HepG2 (cell line): ENCODE measurements around the gene GRB7. TPM values are rescaled to one million over a fixed set of nuclear protein-coding genes. Genes with fewer than 3 reads are reported as not detected.
A peak's percentile ranks its signal among the peaks of the same experiment; 100 is the strongest.

Source experiments
- E2F2 ChIP-seq: sonication (generic); formaldehyde crosslinking; IDR thresholded peaks from 2 replicates; pipeline ENCODE4 v1.4.0; 2020; ENCODE audit warnings: missing genetic modification reagents, borderline replicate concordance
- FOXM1 ChIP-seq: sonication (generic); formaldehyde crosslinking; IDR thresholded peaks from 2 replicates; pipeline ENCODE4 v1.5.0; 2020; ENCODE audit warnings: missing genetic modification reagents
- HDAC6 ChIP-seq: fragments of 200-600 bp; sonication (generic); IDR thresholded peaks from 2 replicates; pipeline ENCODE4 v1.7.0; 2017; ENCODE audit warnings: mild to moderate bottlenecking, antibody characterized with exemption, low read length, low read depth
- KDM3A ChIP-seq: IDR thresholded peaks from 2 replicates; pipeline ENCODE4 v1.6.1; 2018; ENCODE audit warnings: low read depth, missing compliant biosample characterization
- PAF1 ChIP-seq: IDR thresholded peaks from 2 replicates; pipeline ENCODE4 v1.6.1; 2016; ENCODE audit warnings: missing genetic modification reagents, missing compliant biosample characterization
- PCBP1 ChIP-seq: fragments of 200-400 bp; formaldehyde crosslinking; IDR thresholded peaks from 2 replicates; pipeline ENCODE4 v1.6.1; 2017; ENCODE audit warnings: mild to moderate bottlenecking, low read depth, low read length, borderline replicate concordance
- RELA ChIP-seq: sonication (generic); formaldehyde crosslinking; IDR thresholded peaks from 2 replicates; pipeline ENCODE4 v1.4.0; 2020; ENCODE audit warnings: missing genetic modification reagents
- RFX1 ChIP-seq: fragments of 450-650 bp; IDR thresholded peaks from 2 replicates; pipeline ENCODE4 v1.6.1; 2017
- SMAD1 ChIP-seq: sonication (generic); formaldehyde crosslinking; IDR thresholded peaks from 2 replicates; pipeline ENCODE4 v1.4.0; 2020; ENCODE audit warnings: missing genetic modification reagents, low read depth, mild to moderate bottlenecking, borderline replicate concordance
- SP1 ChIP-seq, 2 experiments: fragments of 450-650 bp in 1 of 2; sonication (generic) in 1 of 2; formaldehyde crosslinking in 1 of 2; IDR thresholded peaks; 2 replicates each; pipeline versions ENCODE4 v1.4.0 to v1.6.1; 2016 to 2020; ENCODE audit warnings: missing genetic modification reagents in 1 of 2
- ZFY ChIP-seq: sonication (generic); formaldehyde crosslinking; IDR thresholded peaks from 2 replicates; pipeline ENCODE4 v1.4.0; 2020; ENCODE audit warnings: missing genetic modification reagents
- ZNF234 ChIP-seq: sonication (generic); formaldehyde crosslinking; conservative IDR thresholded peaks from 2 replicates; pipeline ENCODE4 v1.5.1; 2020; ENCODE audit warnings: mild to moderate bottlenecking, missing genetic modification reagents
- ZNF333 ChIP-seq: sonication (generic); formaldehyde crosslinking; IDR thresholded peaks from 2 replicates; pipeline ENCODE4 v1.4.0; 2020; ENCODE audit warnings: mild to moderate bottlenecking, missing genetic modification reagents, borderline replicate concordance
- ZNF343 ChIP-seq: sonication (generic); formaldehyde crosslinking; IDR thresholded peaks from 2 replicates; pipeline ENCODE4 v1.4.0; 2020; ENCODE audit warnings: mild to moderate bottlenecking, missing genetic modification reagents
- ZNF616 ChIP-seq: sonication (generic); formaldehyde crosslinking; IDR thresholded peaks from 2 replicates; pipeline ENCODE4 v1.5.0; 2020; ENCODE audit warnings: low read depth, mild to moderate bottlenecking, missing genetic modification reagents
- ZNF670 ChIP-seq: sonication (generic); formaldehyde crosslinking; IDR thresholded peaks from 2 replicates; pipeline ENCODE4 v1.8.0; 2022; ENCODE audit warnings: mild to moderate bottlenecking, missing genetic modification reagents, borderline replicate concordance
- ZNF672 ChIP-seq: sonication (generic); formaldehyde crosslinking; IDR thresholded peaks from 2 replicates; pipeline ENCODE4 v1.8.1; 2022; ENCODE audit warnings: missing genetic modification reagents
- ZNF766 ChIP-seq: sonication (generic); formaldehyde crosslinking; IDR thresholded peaks from 2 replicates; pipeline ENCODE4 v1.5.0; 2020; ENCODE audit warnings: missing genetic modification reagents, borderline replicate concordance
- ZSCAN12 ChIP-seq: sonication (generic); formaldehyde crosslinking; IDR thresholded peaks from 2 replicates; pipeline ENCODE4 v1.9.0; 2021; ENCODE audit warnings: mild to moderate bottlenecking, missing genetic modification reagents
- ZSCAN20 ChIP-seq: sonication (generic); formaldehyde crosslinking; IDR thresholded peaks from 2 replicates; pipeline ENCODE4 v1.4.0; 2020; ENCODE audit warnings: missing genetic modification reagents, mild to moderate bottlenecking, borderline replicate concordance
- polyA plus RNA-seq, 8 experiments: library from polyadenylated mRNA; depleted of rRNA in 3 of 8; stranded (reverse) in 7 of 8; unstranded in 1 of 8; fragments of >200 nt; fragmentation: Illumina TruSeq in 4 of 8; extraction: Trizol in 4 of 8; gene quantifications; 2 replicates each; pipeline versions ENCODE4 v1.2.1 to v1.2.3, GENCODE V29; 2011 to 2016; ENCODE audit warnings: low read depth in 4 of 8, missing spikeins in 1 of 8, mixed read lengths in 1 of 8; ENCODE audit not compliant: insufficient read depth in 1 of 8
- total RNA-seq, 5 experiments: library from RNA; depleted of rRNA; stranded (reverse); fragments of >200 nt; fragmentation: Illumina TruSeq; extraction: Trizol; gene quantifications; 2 replicates each; pipeline ENCODE4 v1.2.3, GENCODE V29; 2016; ENCODE audit warnings: low read depth in 1 of 5
- TF ChIP-seq, protein P1 (sequence below): sonication (generic); formaldehyde crosslinking; IDR thresholded peaks from 2 replicates; pipeline ENCODE4 v1.4.0; 2020; ENCODE audit warnings: mild to moderate bottlenecking, low read depth, missing genetic modification reagents
- TF ChIP-seq, protein P2 (sequence below): fragments of 450-650 bp; IDR thresholded peaks from 2 replicates; pipeline ENCODE4 v1.6.1; 2016
- TF ChIP-seq, protein P3 (sequence below): IDR thresholded peaks from 2 replicates; pipeline ENCODE4 v1.6.1; 2016; ENCODE audit warnings: low read depth, control low read depth

GRB7 gene
- total and polyA plus RNA-seq, 2 of the 13 experiments (the other 11 are each of a cell fraction or from before 2014, with no cell fraction given): 60.2 to 77.7 TPM

DNA sequence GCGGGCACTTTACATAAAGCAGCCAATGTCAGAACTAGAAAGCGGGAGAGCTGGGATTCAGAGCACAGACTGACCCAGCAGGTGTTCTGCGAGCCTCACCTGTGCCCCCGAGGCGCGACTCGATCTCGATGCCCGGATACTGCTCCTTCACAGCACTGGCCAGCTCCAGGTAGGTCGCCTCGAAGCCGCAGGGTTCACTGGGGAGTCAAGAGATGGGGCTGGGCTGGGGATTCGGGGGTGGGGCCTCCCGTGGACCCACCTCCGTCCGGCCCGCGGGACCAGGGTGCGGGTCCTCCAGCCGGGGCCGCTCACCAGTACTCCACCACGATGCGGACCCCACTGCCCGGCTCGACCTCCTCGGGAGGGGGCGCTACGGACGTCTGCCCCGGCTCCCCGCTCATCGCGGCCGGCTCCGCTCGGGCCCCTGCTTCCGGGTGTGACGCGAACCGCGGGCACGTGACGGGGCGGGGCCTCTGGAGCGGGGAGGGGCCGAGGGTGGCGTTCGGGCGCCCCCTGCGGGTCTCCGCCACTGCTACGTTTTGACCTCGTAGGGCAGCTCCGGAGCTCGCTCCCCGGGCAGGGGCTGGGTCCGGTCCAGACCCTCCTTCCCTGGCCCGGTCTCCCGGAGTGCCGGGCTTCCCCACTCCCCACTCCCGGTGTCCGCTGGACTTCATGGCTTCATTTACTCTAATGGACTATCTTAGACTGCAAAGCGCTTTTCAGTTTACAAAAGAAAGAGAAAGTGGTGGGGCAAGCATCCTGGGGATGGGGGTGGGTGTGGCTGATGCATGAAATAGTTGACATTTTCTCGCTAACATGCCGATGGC, 7.4 kb upstream of the GRB7 start, which contains the start of gene MIEN1 (continued):
- TF ChIP-seq, protein P1, sequence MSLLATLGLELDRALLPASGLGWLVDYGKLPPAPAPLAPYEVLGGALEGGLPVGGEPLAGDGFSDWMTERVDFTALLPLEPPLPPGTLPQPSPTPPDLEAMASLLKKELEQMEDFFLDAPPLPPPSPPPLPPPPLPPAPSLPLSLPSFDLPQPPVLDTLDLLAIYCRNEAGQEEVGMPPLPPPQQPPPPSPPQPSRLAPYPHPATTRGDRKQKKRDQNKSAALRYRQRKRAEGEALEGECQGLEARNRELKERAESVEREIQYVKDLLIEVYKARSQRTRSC: no peak
- TF ChIP-seq ZFY: peak; percentile 80
- TF ChIP-seq SMAD1 (CRISPR knock-in tag): peak; percentile 97
- TF ChIP-seq ZNF766 (CRISPR knock-in tag): 0 out of 2 replicates have a peak, but pooled peaks have one; percentile 50
- TF ChIP-seq ZNF234 (CRISPR knock-in tag): no peak
- TF ChIP-seq ZNF343 (CRISPR knock-in tag): peak; percentile 84; the same call in 1 of the 2 replicates
- peak; percentile 95; the same call in 1 of the 2 replicates for TF ChIP-seq RELA (CRISPR knock-in tag)
- TF ChIP-seq, protein P2, sequence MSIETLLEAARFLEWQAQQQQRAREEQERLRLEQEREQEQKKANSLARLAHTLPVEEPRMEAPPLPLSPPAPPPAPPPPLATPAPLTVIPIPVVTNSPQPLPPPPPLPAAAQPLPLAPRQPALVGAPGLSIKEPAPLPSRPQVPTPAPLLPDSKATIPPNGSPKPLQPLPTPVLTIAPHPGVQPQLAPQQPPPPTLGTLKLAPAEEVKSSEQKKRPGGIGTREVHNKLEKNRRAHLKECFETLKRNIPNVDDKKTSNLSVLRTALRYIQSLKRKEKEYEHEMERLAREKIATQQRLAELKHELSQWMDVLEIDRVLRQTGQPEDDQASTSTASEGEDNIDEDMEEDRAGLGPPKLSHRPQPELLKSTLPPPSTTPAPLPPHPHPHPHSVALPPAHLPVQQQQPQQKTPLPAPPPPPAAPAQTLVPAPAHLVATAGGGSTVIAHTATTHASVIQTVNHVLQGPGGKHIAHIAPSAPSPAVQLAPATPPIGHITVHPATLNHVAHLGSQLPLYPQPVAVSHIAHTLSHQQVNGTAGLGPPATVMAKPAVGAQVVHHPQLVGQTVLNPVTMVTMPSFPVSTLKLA: 0 out of 2 replicates have a peak, but pooled peaks have one; percentile 38
- TF ChIP-seq KDM3A: peak; percentile 94
- peak; percentile 85 for TF ChIP-seq ZNF670 (CRISPR knock-in tag)
- no peak for TF ChIP-seq RFX1
- TF ChIP-seq, protein P3, sequence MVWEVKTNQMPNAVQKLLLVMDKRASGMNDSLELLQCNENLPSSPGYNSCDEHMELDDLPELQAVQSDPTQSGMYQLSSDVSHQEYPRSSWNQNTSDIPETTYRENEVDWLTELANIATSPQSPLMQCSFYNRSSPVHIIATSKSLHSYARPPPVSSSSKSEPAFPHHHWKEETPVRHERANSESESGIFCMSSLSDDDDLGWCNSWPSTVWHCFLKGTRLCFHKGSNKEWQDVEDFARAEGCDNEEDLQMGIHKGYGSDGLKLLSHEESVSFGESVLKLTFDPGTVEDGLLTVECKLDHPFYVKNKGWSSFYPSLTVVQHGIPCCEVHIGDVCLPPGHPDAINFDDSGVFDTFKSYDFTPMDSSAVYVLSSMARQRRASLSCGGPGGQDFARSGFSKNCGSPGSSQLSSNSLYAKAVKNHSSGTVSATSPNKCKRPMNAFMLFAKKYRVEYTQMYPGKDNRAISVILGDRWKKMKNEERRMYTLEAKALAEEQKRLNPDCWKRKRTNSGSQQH (CRISPR knock-in tag): peak; percentile 78
- no peak for TF ChIP-seq FOXM1 (CRISPR knock-in tag)
- no peak for TF ChIP-seq ZNF672 (CRISPR knock-in tag)
- no peak for TF ChIP-seq ZNF616
- TF ChIP-seq PCBP1: 0 out of 2 replicates have a peak, but pooled peaks have one; percentile 57
- TF ChIP-seq SP1 (IDR thresholded peaks at IDR 0.05): peak; percentile 79; the same call in 1 of the 2 replicates
- peak; percentile 100 for TF ChIP-seq SP1 (CRISPR knock-in tag; IDR thresholded peaks at IDR 0.05)
- no peak for TF ChIP-seq HDAC6
- TF ChIP-seq PAF1: no peak
- no peak for TF ChIP-seq ZNF333 (CRISPR knock-in tag)
- TF ChIP-seq E2F2 (CRISPR knock-in tag): no peak
- no peak for TF ChIP-seq ZSCAN12 (CRISPR knock-in tag)
- TF ChIP-seq ZSCAN20 (CRISPR knock-in tag): peak; percentile 83; the same call in 1 of the 2 replicates
